Activated CD8-positive, alpha-beta memory T cell treated with anti-CD3 and anti-CD28 coated beads for 24 hours (primary cell): ENCODE data around the gene CASQ2.

Experiments used
- DNase-seq: peaks from one replicate; pipeline ENCODE4 v3.0.0-alpha.2; 2020

CASQ2 gene

DNA sequence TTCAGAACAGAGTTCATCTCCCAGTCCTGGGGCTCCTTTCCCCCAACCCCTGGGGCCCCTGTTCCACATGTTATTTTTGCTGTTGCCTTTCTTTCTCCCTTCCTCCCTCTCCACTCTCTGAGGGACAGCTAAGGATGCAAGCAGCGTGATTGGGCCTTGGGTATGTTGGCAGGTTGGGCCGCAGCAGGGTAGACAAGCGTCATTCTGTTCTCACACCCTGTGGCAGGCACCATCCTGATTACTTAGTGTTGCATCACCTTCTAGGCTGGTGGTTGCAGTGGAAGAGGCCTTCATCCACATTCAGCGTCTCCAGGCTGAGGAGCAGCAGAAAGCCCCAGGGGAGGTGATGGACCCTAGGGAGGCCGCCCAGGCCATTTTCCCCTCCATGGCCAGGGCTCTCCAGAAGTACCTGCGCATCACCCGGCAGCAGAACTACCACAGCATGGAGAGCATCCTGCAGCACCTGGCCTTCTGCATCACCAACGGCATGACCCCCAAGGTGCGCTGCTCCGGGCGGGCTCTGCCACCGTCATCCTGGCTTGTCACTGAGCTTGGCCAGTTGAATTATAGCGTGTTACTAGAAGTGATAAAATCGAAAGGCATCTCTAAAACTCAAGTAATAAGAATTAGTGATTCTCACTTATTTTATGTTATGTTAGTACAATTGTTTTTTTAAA, 83.3 kb downstream of the CASQ2 start:
- DNase-seq, result no peak

DNA sequence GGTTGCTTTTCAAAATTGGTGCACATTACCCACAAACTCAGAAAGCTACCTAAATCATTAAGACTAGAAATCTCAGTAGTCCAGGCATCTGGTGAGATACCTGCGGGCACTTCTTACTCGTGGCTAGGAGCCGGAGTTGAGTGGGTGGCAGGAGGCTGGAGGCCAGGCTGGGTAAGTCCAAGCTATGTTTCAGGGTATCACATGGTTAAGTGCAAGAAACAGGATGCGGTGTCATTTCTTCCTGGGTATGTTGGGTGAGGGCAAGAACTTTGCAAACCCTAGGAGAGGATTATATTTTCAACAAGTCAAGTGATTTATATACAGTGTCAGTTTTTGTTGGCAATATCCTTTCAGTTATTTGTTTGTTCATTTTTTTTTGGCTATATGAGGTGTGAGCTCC, 85.7 kb downstream of the CASQ2 start:
- DNase-seq, result no peak

DNA sequence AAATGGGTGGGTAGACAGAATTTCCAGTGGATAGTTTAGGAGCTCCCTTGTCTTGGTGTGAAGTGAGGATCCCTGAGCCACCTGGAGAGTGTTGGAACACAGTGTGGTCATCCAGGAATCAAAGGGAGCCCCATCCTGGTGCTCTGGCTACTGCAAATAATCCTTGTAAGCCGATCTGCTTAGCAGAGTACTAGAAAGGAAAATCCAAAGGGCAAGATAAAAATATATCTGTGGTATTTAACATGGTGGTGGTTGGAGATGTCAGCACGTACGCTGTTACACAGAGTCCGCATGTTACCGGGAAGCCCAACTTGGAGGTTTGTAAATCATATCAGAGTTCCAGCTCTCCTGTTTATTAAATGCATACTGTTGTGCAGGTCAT, 87.8 kb downstream of the CASQ2 start:
- no peak for DNase-seq

DNA sequence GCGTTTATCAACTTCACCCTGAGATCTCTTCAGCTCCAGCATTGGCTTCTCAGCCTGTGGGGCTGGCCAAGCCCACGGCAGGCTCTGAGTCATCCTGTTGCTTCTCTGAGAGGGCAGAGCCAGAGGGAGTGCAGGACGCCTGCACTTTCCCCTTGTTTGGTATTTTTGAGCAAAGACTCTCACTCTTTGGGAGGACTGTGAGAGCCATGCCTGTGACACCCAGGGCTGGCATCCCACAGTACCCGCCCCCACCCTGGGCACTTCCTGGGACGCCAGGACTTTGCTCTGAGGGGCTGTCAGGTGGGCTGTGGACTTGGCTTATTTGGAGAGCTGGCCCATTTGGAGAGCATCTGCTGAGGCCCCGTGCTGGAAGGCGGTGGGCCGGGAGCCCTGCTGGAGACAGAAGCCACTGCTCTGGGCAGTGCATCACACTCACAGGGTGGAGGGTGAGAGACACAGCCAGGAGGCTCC, 89.3 kb downstream of the CASQ2 start:
- DNase-seq, result no peak

GRCh38 chr1:115678141-115678540, 90.4 kb downstream of the CASQ2 start:
- DNase-seq, result no peak

DNA sequence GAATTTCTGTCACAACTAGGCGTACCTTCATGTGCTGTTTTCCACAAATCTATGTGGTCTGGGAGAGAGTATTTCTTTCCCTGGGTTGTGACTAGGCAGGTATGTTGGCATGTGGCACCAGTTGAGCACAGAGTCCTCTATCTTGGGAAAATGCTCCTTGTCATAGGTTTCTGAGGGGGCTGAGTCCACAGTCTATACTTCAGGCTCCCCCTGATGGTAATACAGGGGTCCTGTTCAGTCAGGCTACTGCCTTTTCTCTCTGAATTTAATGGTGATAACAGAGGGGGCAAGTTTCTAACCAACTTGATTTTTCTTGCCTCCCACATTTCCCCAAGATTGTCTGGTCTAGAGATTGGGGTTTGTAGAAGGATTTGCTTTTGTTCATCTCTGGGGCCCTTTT, 90.9 kb downstream of the CASQ2 start:
- no peak for DNase-seq

- DNase-seq, result no peak
These were observed 91.3 kb downstream of the CASQ2 start for GRCh38 chr1:115677182-115677555.

- DNase-seq, result no peak
These were observed 91.9 kb downstream of the CASQ2 start for GRCh38 chr1:115676498-115677181.

- DNase-seq, result no peak
These were observed 96.1 kb downstream of the CASQ2 start for GRCh38 chr1:115672224-115673009.

DNA sequence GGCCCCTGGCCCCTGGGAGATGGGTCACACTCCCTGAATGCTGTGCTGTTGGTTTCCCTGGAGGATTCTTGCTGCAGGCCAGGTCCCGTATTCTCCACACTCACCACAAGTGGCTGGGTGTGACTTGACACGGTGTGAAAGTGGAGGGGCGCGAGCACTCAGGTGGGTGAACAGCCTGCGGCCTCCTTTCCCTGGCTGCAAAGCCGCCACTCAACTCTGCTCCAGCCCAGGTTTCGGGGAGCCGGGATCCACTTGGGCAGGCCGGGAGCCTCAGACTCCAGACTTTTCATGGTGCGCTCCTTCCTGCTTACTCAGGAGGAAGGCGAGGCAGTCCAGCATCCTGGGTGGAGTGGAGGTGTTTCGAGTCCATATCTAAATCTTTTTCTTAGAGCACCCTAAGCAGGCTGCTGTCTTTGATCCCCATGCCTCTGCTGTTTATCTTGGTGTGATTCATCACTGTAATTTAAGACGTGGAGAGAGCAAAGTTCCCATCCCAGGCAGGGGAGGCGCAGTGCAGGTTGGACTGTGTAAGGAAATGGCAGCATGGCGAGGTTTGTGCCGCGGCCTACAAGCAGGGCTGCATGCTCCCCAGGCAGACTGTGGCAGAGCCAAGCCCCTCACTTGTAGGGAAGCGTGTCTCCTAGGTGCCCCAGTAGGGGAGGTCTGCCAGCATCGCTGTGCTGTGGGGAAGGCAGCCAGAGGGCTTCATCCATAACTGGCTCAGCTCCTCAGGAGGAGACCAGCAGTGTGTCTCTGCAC, 97.2 kb downstream of the CASQ2 start:
- DNase-seq, result no peak

- DNase-seq, result no peak
These were observed 97.9 kb downstream of the CASQ2 start for GRCh38 chr1:115670476-115671175.

DNA sequence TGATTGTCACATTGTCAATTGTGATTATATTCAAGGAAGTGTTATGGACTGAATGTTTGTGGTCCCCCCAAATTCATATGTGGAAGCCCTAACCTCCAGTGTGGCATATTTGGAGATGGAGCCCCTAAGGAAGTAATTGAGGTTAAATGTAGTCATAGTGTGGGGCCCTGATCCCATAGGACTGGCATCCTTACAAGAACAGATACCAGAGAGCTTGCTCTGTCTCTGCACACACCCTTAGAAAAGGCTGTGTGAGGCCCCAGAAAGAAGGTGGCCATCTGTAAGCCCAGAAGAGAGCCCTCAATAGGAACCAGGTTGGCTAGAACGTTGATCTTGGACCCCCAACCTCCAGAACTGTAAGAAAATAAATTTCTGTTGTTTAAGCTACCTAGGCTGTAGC, 98.6 kb downstream of the CASQ2 start:
- DNase-seq, result no peak

DNA sequence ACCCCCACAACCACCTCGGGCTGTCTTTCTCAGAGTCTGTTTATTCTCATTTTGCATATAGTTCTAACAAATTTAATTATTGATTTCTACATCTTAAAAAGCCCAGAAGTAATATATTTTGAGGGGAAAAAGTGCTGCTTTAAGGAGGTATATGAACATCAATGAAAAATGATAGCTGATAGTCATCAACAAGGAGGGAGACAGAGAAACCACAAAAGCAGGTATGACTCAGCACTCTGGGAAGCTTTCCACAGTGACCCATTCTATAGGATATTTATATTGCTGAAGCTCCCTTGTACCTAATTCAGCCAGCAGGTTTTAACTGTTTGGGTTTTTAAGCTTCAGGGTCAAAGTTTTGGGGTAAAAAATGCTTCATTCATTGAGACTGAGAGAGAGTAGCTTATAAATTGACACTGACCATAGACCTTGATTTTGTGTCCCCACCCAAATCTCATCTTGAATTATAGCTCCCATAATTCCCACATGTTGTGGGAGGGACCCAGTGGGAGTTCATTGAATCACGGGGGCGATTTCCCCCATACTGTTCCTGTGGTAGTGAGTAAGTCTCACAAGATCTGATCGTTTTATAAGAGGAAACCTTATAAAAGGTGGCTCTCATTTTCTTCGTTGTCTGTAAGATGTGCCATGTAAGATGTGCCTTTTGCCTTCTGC, 99.4 kb downstream of the CASQ2 start:
- DNase-seq, result no peak

DNA sequence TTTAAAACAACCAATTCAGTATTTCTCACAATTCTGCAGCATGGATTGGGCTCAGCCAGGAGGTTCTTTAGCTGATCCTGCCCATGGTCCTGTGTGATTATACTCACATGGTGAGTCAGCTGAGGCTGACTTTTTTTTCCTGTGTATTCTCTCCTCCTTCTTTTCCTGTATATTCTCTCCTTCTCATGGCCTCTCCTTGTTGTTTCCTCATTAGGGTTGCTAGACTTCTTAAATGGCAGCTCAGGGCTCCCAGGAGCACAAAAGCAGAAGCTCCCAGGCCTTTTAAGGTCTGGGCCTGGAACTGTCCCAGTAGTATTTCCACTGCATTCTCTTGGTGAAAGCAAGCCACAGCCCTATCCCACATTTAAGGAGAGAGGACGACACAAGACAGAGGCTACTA, 99.9 kb downstream of the CASQ2 start:
- no peak for DNase-seq

GRCh38 chr1:115666702-115667101, 101.8 kb downstream of the CASQ2 start:
- no peak for DNase-seq

- no peak for DNase-seq
These were observed 102.3 kb downstream of the CASQ2 start for GRCh38 chr1:115666206-115666605.

DNA sequence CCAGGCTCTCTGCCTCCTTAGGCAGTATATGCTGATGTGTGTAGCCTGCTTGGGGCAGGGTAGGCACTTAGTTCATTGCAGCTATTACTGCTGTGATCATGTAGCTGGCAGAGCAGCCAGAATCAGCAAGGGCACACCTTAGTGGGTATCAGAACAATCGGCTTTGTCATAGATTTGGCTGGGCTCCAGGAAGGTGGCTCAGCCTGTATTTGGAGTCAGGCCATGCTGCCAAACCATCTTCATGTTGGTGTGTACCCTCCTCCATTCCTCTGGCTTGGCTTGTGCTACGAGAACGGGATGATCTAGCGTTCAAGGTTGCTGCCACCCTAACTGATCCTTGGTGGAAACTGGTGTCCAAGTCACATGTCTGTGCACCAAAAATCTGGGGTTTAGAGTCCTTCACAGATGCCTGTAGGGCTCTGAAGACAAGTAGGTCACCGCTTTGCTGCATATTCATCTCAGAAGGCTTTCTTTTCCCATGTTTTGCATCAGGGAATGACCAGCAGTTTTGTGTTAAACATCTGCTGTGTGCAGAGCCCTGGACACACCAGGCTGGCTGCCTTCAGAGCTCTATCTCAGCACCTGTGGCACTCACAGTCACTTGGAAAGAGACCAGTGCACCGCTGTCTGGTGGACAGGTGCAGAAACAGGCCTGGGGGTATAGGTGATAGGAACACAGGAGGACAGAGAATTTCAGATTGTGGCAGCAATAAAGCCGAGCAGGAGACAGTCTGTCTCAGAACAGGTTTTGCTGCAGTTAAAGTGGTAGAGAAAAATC, 103.0 kb downstream of the CASQ2 start:
- DNase-seq, result no peak

GRCh38 chr1:115661157-115661556, 107.4 kb downstream of the CASQ2 start:
- DNase-seq, result no peak

GRCh38 chr1:115660151-115660550, 108.4 kb downstream of the CASQ2 start:
- DNase-seq, result no peak

DNA sequence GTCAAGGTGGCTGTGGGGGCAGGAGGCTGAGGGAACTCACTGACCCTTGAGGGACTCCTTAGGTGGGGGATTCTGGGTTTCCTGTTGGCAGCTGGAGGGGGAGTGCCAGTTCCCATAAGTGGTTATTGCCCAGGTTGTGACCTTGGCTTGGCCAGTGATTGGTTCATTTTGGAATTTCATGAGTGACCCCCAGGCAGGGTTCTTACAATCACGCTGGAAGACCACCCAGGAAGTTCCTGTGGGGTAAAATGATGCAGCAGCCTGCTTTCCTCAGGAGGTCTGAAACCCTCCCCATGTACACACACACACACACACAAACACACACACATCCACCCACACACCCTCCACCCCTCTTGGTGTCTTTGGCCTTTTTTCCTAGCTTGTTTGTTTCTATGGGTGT, 109.9 kb downstream of the CASQ2 start:
- DNase-seq, result no peak

DNA sequence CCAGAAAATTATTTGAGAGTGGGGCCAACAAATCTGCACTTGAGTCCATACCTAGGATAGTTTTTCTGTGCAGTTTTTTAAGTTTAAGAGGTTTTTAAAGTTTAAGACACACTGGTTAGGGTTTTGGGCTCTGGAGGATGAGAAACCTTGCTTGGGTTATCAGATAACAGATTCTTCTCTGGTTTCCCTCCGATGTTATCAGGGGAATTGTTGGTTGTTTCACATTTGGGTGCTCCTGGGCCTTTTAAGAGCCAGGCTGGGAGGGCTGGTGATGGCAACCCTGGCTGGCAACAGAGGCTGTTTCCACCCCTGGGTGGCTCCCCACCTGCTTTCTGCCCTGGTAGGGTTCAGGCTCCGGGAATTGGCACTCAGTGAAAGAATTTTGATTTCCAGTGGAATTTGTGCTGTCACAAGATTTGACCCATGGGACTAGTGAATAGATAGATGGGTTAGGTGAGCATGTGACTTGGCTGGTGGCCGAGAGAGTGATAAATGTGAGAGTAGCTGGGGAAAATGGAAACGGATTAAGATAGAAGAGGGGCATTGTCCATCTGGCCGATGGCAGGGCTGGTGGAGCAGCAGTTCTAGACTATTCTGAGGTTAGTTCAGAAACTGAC, 111.9 kb downstream of the CASQ2 start:
- DNase-seq, result no peak
